SHP77 treated with DMSO at 0.1 percent for 48 hours (cell line): ENCODE measurements around the gene FANCI.
"Not testable (repeated sequence)": the region's sequence is repeated elsewhere in the genome, so short reads cannot be mapped to it uniquely, and the experiment has no call there.

Experiments used
- DNase-seq: peaks from one replicate; lab custom pipeline; 2025; lab: John Stamatoyannopoulos, UW

Gene FANCI

GRCh38 chr15:89225588-89225987 is 18.2 kb upstream of the FANCI start:
- DNase-seq = no peak

GRCh38 chr15:89226359-89227221 is 17.2 kb upstream of the FANCI start:
- no peak for DNase-seq

- DNase-seq = no peak
Observed at GRCh38 chr15:89227425-89227824, 16.4 kb upstream of the FANCI start.

- DNase-seq = no peak
Observed at GRCh38 chr15:89230277-89230676, 13.5 kb upstream of the FANCI start.

GRCh38 chr15:89231832-89232231 is 11.9 kb upstream of the FANCI start:
- DNase-seq = no peak

- not testable (repeated sequence) for DNase-seq
Observed at GRCh38 chr15:89239883-89240810, 3.6 kb upstream of the FANCI start.

- DNase-seq = no peak
Observed at GRCh38 chr15:89243046-89243690, 611 bp upstream of the FANCI start.

GRCh38 chr15:89244574-89244903 is 760 bp downstream of the FANCI start:
- DNase-seq = no peak

GRCh38 chr15:89247446-89247845 is 3.7 kb downstream of the FANCI start:
- no peak for DNase-seq

GRCh38 chr15:89248584-89248983 is 4.8 kb downstream of the FANCI start:
- DNase-seq = no peak

GRCh38 chr15:89250142-89250541 is 6.4 kb downstream of the FANCI start:
- DNase-seq = not testable (repeated sequence)

- not testable (repeated sequence) for DNase-seq
Observed at GRCh38 chr15:89277281-89277680, 33.5 kb downstream of the FANCI start.

GRCh38 chr15:89278307-89278706 is 34.5 kb downstream of the FANCI start:
- no peak for DNase-seq

GRCh38 chr15:89282631-89283030 is 38.9 kb downstream of the FANCI start:
- no peak for DNase-seq

GRCh38 chr15:89283201-89283600 is 39.4 kb downstream of the FANCI start:
- DNase-seq = no peak

GRCh38 chr15:89291934-89292438 is 48.2 kb downstream of the FANCI start:
- no peak for DNase-seq

- no peak for DNase-seq
Observed at GRCh38 chr15:89293012-89293411, 49.2 kb downstream of the FANCI start.

GRCh38 chr15:89299896-89300295 is 56.1 kb downstream of the FANCI start:
- DNase-seq = no peak

GRCh38 chr15:89301304-89302089 is 57.7 kb downstream of the FANCI start:
- DNase-seq = no peak

- no peak for DNase-seq
Observed at GRCh38 chr15:89303986-89304385, 60.2 kb downstream of the FANCI start.

GRCh38 chr15:89305395-89305794 is 61.6 kb downstream of the FANCI start:
- DNase-seq = no peak
